Stimulated activated CD4-positive, alpha-beta T cell treated with anti-CD3 and anti-CD28 coated beads, Interleukin-12 subunit alpha, Interleukin-12 subunit beta, amount 100 ng/mL, for 4 hours (primary cell): Measurements from ENCODE around the gene PIGN.
"Not testable (repeated sequence)": the region's sequence is repeated elsewhere in the genome, so short reads cannot be mapped to it uniquely, and the experiment has no call there.

ENCODE experiments used
- DNase-seq: peaks from one replicate; pipeline ENCODE4 v3.0.0-alpha.2; 2020

Gene PIGN

GRCh38 chr18:62177271-62177670 lies 9.6 kb downstream of the PIGN start:
- no peak for DNase-seq

GRCh38 chr18:62175521-62175920 lies 11.3 kb downstream of the PIGN start:
- DNase-seq: no peak

DNA sequence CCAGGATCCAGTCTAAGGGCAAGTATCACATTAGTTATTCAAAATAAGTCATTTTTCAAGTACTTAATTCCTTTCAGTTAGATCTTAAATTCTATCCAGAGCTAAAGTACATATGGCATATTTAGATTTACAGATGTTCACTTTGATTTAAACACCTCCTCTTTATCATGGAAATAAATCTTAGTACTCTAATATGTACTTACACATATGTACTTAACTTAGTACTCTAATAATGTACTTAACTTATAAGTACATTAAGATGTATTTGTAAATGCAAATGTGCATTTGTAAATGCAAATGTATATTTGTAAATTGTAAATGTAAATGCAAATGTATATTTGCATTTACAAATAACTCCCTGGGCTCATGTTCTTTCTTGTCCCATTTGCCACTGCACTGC lies 14.6 kb downstream of the PIGN start:
- no peak for DNase-seq

- no peak for DNase-seq
Measured at GRCh38 chr18:62170857-62171256, 16.0 kb downstream of the PIGN start.

DNA sequence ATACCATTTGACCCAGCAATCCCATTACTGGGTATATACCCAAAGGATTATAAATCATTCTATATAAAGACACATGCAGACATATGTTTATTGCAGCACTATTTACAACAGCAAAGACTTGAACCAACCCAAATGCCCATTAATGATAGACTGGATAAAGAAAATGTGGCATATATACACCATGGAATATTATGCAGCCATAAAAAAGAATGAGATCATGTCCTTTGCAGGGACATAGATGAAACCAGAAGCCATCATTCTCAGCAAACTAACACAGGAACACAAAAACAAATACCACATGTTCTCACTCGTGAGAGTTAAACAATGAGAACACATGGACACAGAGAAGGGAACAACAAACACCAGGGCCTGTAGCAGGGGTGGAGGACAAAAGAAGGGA lies 20.3 kb downstream of the PIGN start:
- DNase-seq: not testable (repeated sequence)

GRCh38 chr18:62165583-62165982 lies 21.3 kb downstream of the PIGN start:
- no peak for DNase-seq

- DNase-seq: no peak
Measured at GRCh38 chr18:62164855-62165487, 21.9 kb downstream of the PIGN start.

GRCh38 chr18:62164310-62164709 lies 22.5 kb downstream of the PIGN start:
- DNase-seq: no peak

- DNase-seq: no peak
Measured at GRCh38 chr18:62157843-62158242, 29.0 kb downstream of the PIGN start.

DNA sequence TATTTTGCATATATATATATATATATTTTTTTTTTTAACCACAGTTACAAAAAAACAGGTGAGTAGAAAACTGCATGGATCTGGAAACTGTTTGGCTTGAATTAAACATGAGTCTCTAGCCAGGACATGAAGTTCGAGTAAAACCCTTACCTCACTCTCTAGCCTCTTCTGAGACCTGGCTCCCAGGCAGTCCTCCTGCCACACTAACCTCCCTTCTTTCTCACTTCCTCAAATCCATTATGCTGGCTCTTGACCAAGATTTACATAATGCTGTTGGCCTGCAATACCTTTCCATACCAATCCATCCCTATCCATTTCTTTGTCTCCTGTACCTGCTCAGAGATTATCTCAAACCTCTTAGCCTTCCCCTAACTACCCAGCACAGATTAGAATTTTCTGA lies 34.0 kb downstream of the PIGN start:
- no peak for DNase-seq

GRCh38 chr18:62151068-62151771 lies 35.6 kb downstream of the PIGN start:
- no peak for DNase-seq

- DNase-seq: no peak
Measured at GRCh38 chr18:62144338-62144737, 42.5 kb downstream of the PIGN start.

GRCh38 chr18:62140259-62140658 lies 46.6 kb downstream of the PIGN start:
- DNase-seq: no peak

GRCh38 chr18:62138461-62139235 lies 48.2 kb downstream of the PIGN start:
- DNase-seq: no peak

- DNase-seq: peak; percentile 41
Measured at GRCh38 chr18:62131301-62131909, 55.5 kb downstream of the PIGN start.

DNA sequence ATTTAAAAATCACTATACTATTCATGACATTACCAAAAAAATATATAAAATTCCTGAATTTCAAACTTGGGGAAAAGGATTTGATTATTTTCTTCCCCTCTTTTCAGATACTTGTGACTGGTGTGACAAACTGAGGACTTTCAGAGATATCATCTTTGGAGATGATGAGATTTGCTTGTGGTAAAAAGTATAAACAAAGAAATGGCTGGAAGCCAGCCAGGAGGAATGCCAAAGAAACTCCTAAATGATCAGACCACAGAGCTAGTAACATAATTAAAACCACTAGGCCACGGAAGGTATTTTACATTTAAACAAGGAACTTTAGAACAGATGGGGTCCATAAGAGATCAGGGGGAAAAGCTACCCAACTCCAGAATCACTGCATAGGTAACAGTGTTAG lies 58.7 kb downstream of the PIGN start:
- DNase-seq: no peak

- DNase-seq: no peak
Measured at GRCh38 chr18:62126737-62127136, 60.1 kb downstream of the PIGN start.

- no peak for DNase-seq
Measured at GRCh38 chr18:62125702-62126101, 61.2 kb downstream of the PIGN start.

DNA sequence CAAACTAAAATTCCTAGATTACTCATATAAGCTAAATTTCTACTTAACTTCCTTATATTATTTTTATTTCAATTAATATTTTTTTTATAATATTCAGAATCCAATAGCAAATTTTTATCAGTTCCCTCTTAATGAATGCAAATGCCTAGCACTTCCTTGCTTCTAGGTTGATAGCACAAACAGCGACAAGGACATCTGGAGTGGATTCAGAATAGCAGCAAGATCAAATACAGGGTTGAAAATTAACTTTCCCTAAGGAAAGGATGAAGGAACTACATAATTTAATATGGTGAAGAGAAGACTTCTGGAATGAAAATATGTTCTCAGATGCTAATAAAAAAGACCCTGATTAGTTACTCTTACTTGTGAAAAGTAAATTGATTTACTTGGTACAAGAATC lies 64.5 kb downstream of the PIGN start:
- DNase-seq: no peak

GRCh38 chr18:62119884-62120283 lies 67.0 kb downstream of the PIGN start:
- DNase-seq: no peak

DNA sequence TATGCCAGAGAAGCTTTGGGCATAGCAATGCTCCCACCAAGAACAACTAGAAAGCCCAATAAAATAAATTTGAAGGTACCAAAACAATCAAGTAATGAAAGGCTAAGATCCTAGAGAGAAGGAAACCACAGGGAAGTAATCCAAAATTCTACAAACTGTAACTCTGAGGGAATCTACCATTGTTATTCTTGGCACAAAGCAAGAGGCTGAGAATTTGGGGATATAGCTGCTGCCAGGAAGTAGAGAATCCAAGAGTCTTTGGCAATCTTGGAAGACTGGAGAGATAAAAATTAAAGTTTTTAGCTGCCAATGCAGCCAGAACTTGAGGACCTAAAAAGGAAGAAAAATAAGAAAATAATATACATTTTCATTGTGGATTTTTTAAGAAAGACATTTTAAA lies 68.5 kb downstream of the PIGN start:
- no peak for DNase-seq

DNA sequence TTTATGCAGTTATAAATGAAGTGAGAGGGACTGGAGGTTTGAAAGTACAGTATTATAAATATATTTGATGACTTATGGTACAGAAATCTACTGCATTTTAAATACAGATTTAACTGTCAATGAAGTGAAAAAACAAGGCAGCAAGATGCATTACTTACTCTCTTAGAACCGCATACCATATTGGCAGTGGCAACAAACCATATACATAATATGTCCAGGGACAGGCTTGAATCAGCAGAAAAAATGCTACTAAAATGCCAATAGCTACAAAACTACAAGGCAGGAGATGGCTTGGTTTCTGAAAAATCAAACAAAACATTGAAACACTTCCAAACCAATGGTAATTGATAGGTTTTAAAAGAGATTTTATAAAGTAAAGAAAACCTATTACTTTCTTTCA lies 77.2 kb downstream of the PIGN start:
- DNase-seq: no peak

DNA sequence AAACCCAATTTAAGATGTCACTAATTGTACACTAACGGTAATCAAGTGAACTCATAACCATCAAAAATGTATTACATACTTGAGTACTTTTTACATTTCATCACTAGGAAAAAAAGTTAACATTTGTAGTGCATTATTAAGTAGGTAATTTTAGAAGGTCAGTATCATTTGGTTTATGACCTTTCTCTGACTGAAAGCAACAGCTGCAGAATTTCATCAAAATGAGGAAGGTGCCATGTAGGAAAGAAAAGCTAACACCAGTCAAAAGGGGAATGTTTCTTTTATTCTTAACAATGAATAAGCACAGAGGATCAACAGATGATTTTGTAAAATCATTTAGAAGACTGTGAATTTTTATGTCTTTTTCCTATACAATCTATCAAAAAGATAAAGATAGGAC lies 79.0 kb downstream of the PIGN start:
- no peak for DNase-seq

GRCh38 chr18:62106271-62106670 lies 80.6 kb downstream of the PIGN start:
- DNase-seq: no peak
